ENCODE results near the gene SFXN3.

SFXN3 gene, protein sequence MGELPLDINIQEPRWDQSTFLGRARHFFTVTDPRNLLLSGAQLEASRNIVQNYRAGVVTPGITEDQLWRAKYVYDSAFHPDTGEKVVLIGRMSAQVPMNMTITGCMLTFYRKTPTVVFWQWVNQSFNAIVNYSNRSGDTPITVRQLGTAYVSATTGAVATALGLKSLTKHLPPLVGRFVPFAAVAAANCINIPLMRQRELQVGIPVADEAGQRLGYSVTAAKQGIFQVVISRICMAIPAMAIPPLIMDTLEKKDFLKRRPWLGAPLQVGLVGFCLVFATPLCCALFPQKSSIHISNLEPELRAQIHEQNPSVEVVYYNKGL

DNA sequence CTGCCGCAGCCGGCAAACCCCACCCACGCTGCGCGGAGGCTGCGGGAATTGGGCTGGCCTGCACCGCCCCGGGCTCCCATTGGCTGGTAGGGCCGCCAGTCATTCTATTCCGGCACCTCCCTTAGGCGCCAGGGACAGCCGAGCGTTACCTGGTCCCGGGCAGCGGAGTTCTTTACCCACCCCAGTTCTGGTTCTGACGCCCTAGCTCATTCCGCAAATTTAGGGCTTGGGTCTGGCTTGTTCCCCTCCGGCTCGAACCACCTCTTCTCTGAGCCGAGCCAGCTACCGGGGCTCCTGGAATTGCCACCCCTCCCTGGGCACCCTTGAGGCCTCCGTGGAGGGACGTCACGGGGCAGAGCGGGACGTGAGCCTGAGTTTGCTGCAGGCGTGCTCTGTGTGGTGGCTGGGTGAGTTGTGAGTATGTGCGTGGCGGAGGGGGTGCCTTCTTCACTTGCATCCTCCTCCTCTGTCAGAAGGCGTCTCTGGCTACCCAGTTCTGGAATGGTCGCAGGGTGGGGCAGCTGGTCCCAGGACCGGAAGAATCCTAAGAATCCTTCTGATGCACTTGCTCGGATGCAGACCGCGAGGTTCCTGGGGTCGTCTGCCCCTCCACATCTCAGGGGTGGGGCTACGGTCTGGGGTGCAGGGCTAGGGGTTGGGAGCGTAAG is at the start of gene SFXN3, which contains the start of gene PDZD7:
Gene SFXN3, plus strand, starts transcription at position 107 of the 668 bp plus-strand sequence. CDS start 3,461 bp downstream, outside the sequence.
Gene PDZD7, minus strand, starts transcription at position 2 of the 668 bp plus-strand sequence. CDS start 910 bp downstream, outside the sequence.
- in situ Hi-C loops (cut with HindIII; ENCODE audit: low pct_unique_long_range_greater_than_20kb, low sequenced_read_pairs) = no loop called here
- DNase-seq (ENCODE audit: low read depth in 1 of 2, low spot score in 1 of 2) = peak; percentile 97
- no peak for TF ChIP-seq JUND (IDR thresholded peaks at IDR 0.05; ENCODE audit: low read depth)

DNA sequence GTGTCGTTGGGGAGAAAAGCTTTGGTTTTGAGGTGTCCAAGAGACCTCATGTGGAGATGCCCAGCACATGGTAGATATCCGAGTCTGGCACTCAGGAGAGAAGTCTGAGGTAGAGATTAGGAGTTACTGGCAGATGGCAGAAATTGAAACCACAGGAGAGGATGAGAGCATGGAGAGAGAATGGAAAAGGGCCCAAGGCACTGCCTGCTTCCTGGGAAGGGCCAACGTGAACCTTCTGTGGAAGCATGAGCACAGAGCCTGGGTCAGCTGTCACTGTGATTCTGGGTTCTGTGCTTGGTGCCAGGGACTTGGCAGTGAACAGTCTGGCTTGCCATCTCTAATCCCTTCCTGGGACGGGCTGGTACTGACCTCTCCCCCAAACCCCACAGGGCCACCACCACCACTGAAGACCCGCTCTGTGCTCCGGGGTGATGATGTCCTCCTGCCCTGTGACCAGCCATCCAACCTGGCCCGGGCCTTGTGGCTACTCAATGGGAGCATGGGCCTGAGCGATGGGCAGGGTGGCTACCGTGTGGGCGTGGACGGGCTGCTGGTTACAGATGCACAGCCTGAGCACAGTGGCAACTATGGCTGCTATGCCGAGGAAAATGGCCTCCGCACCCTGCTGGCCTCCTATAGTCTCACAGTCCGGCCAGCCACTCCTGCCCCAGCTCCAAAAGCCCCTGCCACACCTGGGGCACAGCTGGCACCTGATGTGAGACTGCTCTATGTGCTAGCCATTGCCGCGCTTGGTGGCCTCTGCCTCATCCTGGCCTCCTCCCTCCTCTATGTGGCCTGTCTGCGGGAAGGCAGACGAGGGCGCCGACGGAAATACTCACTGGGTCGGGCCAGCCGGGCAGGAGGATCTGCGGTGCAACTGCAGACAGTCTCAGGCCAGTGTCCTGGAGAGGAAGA is 47.9 kb upstream of the SFXN3 start:
- no peak for TF ChIP-seq JUND (IDR thresholded peaks at IDR 0.05; ENCODE audit: low read depth)
- no peak for DNase-seq (ENCODE audit: low read depth in 1 of 2, low spot score in 1 of 2)
- in situ Hi-C loops (cut with HindIII; ENCODE audit: low pct_unique_long_range_greater_than_20kb, low sequenced_read_pairs) = no loop called here

DNA sequence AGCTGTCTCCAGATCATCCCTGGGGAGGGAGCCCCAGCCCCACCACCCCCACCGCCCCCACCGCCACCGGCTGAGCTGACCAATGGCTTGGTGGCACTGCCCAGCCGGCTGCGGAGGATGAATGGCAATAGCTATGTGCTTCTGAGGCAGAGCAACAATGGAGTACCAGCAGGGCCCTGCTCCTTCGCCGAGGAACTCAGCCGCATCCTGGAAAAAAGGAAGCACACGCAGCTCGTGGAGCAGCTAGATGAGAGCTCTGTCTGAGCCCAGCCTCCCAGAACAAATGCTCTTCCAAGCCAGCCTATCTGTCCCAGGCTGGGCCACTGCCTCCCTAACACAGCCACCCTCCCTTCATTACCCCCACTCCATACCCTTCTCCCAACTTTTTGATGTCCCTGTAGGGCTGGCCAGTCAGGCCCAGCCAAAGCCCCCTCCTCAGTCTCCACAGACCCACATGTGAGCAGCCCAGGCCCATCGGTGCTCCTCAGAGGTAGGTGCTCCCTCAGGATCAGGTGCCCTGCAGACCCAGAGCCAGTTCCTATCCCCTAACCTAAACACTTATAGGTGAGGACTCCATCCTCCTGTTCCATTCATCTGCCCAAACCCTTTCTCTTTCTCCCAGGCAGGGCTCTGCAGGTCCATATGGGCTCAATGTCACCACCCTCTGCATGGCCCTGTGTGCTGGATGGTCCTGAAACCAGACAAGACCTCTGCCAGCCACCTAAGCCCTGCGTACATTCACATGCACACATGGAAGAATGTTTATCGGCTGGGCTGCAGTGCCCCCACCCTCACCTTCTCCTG is 47.0 kb upstream of the SFXN3 start:
- no peak for TF ChIP-seq JUND (IDR thresholded peaks at IDR 0.05; ENCODE audit: low read depth)
- in situ Hi-C loops (cut with HindIII; ENCODE audit: low pct_unique_long_range_greater_than_20kb, low sequenced_read_pairs) = no loop called here
- DNase-seq (ENCODE audit: low read depth in 1 of 2, low spot score in 1 of 2) = no peak

DNA sequence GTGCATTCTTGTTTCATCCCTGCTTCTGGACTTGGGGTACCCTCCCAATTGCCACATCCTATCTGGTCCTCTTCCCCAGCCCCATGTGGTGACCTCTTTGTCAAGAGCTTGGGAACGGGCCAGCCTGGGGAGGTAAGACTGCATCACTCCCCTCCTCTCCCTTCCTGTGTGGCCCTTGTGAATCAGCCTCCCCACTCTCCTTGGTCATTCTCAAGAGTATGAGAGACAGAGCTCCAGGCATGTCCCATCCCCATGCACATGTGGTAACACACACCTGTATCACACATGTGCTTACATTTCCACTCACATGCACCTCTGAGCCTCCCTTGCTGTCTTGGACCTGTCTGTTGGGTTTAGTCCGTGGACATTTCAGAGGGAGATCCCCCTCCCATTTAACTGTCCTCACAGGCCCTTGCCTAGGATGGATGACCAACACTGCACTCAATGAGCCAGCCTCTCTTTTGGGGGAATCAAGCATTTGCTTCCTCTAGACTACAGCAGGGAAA is 46.3 kb upstream of the SFXN3 start:
- TF ChIP-seq JUND (IDR thresholded peaks at IDR 0.05; ENCODE audit: low read depth) = no peak
- DNase-seq (ENCODE audit: low read depth in 1 of 2, low spot score in 1 of 2) = no peak
- in situ Hi-C loops (cut with HindIII; ENCODE audit: low pct_unique_long_range_greater_than_20kb, low sequenced_read_pairs) = no loop called here

DNA sequence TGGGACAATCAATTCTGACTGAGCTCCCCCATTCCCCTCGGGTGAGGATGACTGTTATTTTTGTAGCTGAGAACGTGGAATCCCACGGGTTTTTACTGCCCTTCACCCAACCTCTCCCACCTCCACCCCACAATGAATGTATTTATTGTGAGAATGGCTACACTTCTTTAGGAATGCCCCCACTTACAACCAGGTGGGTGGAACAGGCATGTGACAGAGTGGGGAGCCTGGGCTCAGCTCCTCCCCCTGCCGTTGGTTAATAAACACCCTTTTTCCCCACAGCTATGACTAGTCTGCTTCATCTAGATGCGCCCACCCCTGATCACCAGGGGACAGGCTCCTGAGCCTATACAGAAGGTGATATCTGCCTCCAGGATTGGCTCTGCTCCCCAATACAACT is 45.7 kb upstream of the SFXN3 start:
- DNase-seq (ENCODE audit: low read depth in 1 of 2, low spot score in 1 of 2) = no peak
- in situ Hi-C loops (cut with HindIII; ENCODE audit: low pct_unique_long_range_greater_than_20kb, low sequenced_read_pairs) = no loop called here
- TF ChIP-seq JUND (IDR thresholded peaks at IDR 0.05; ENCODE audit: low read depth) = no peak

DNA sequence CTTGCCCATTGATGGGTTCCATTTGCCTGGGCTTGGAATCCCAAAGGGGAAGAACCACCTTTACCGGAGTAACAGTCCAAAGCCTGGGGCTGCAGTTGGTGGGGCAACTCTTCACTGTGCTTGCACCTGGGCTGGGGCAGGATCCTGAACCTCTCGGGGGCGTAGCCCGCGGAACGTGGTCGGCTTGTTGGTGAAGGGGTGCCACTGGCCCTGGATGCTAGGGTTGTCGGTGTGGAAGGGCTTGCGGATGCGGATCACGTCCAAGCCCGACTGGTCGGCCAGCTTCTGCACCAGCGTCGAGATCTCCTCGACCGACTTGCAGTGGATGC is 44.4 kb upstream of the SFXN3 start:
- no peak for DNase-seq (ENCODE audit: low read depth in 1 of 2, low spot score in 1 of 2)
- in situ Hi-C loops (cut with HindIII; ENCODE audit: low pct_unique_long_range_greater_than_20kb, low sequenced_read_pairs) = no loop called here
- no peak for TF ChIP-seq JUND (IDR thresholded peaks at IDR 0.05; ENCODE audit: low read depth)

DNA sequence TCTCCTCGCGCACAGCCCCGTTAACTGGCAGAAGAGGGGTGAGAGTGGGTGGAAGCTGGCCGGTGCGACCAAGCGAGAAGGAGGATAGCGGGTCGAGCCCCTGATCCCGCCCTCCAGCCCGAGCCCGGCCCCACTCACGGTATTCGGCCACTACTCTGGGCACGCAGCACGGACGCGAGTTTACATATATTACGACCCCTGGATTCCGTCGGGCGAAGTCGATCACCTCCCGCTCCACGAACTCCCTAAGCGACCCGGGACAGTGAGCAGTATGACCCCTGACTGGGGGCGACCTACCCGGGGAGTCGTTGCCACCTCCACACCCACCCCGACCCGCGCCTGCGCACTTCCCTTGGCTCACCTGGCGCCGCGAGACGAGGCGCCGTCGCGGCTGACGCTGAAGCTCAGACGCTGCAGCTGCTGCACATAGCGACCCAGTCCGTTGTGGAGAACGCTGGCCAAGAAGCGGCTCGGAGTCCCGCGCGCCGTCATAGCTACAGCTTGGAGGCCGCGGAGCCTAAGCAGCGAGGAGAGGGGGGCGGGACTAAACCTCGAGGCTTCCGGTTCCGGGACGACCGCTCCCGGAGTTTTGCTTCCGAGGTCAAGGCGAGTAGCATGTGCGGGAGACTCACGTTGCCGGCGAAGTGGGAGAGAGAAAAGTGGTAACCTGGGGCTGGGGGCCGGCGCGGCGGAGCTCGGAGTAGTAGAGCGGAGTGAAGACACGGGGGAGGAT is 43.9 kb upstream of the SFXN3 start, which contains the start of the genes MRPL43 and TWNK:
Gene MRPL43, minus strand, starts transcription at position 546 of the 733 bp plus-strand sequence. Its CDS starts 54 bp downstream, at position 492.
Gene TWNK, plus strand, starts transcription at position 592 of the 733 bp plus-strand sequence. CDS start 668 bp downstream, outside the sequence.
- in situ Hi-C loops (cut with HindIII; ENCODE audit: low pct_unique_long_range_greater_than_20kb, low sequenced_read_pairs) = no loop called here
- DNase-seq (ENCODE audit: low read depth in 1 of 2, low spot score in 1 of 2) = peak; percentile 88 to 89
- no peak for TF ChIP-seq JUND (IDR thresholded peaks at IDR 0.05; ENCODE audit: low read depth)

DNA sequence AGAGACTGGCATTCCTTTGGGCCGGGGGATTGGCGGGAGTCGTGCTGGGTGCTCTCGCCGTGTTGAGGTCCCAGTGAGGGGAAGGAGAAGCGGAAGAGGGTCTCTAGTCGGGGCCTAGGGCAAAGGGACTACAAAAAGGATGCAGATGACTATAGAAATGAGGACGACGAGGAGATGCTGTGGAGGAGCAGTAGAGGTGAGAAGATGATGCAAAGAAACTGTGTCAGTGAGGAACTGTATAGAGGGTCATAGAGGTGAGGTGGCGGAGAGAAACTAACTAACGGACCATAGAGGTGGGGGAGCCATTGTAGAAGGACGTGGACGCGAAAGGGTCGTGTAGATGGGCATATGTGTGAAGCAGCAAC is 43.4 kb upstream of the SFXN3 start:
- TF ChIP-seq JUND (IDR thresholded peaks at IDR 0.05; ENCODE audit: low read depth) = no peak
- no peak for DNase-seq (ENCODE audit: low read depth in 1 of 2, low spot score in 1 of 2)
- in situ Hi-C loops (cut with HindIII; ENCODE audit: low pct_unique_long_range_greater_than_20kb, low sequenced_read_pairs) = no loop called here

DNA sequence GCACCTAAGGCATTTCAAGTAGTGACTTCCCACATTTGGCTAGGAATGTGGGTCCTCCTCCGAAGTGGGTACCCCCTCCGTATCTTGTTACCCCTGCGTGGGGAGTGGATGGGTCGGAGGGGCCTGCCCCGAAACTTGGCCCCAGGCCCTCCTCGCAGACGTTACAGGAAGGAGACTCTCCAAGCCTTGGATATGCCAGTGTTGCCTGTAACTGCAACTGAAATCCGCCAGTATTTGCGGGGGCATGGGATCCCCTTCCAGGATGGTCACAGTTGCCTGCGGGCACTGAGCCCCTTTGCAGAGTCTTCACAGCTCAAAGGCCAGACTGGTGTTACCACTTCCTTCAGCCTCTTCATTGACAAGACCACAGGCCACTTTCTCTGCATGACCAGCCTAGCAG is 42.9 kb upstream of the SFXN3 start:
- in situ Hi-C loops (cut with HindIII; ENCODE audit: low pct_unique_long_range_greater_than_20kb, low sequenced_read_pairs) = no loop called here
- DNase-seq (ENCODE audit: low read depth in 1 of 2, low spot score in 1 of 2) = no peak
- TF ChIP-seq JUND (IDR thresholded peaks at IDR 0.05; ENCODE audit: low read depth) = no peak

DNA sequence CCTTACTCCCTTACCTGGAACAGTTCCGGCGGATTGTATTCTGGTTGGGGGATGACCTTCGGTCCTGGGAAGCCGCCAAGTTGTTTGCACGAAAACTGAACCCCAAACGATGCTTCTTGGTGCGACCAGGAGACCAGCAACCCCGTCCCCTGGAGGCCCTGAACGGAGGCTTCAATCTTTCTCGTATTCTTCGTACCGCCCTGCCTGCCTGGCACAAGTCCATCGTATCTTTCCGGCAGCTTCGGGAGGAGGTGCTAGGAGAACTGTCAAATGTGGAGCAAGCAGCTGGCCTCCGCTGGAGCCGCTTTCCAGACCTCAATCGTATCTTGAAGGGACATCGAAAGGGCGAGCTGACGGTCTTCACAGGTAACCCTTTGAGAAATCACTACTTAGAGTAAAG is 41.9 kb upstream of the SFXN3 start:
- DNase-seq (ENCODE audit: low read depth in 1 of 2, low spot score in 1 of 2) = no peak
- in situ Hi-C loops (cut with HindIII; ENCODE audit: low pct_unique_long_range_greater_than_20kb, low sequenced_read_pairs) = no loop called here
- TF ChIP-seq JUND (IDR thresholded peaks at IDR 0.05; ENCODE audit: low read depth) = no peak
